DMS 273 treated with DMSO at 0.1 percent for 48 hours (cell line): ENCODE data around the gene COPZ1.
"Not testable (repeated sequence)": the region's sequence is repeated elsewhere in the genome, so short reads cannot be mapped to it uniquely, and the experiment has no call there.

Source experiments
- DNase-seq: peaks from one replicate; lab custom pipeline; 2025; lab: John Stamatoyannopoulos, UW

Gene COPZ1

GRCh38 chr12:54294152-54294952 is 30.6 kb upstream of the COPZ1 start:
- no peak for DNase-seq

DNA sequence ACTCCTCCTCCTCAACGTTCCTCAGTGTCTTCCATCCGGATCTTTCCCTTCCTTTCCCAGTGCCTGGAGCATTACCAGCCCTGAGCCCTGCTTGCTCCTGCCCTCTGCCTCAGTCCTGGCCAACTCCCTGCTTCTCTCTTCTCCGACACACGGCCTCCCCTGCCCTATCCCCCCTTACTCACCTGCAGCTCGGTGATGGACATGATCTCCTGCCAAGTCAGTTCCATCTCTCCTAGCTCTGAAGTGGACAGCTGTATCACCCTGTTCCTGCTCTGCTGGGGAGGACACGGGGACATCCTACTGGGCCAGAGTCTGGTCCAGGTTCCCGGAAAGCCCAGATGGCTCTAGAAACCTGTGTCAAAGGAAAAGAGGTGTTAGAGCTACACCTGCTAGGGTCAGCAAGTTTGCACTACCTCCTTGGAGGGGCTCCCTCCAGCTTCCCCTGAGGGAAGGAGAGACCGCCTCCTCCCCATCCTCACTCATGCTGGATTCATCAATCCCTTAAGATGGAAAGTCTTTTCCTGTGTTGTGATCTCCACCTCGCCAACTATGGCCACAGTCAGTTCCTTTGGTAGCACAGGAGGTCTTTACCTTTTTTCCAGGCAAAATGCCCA is 29.9 kb upstream of the COPZ1 start:
- DNase-seq: no peak

DNA sequence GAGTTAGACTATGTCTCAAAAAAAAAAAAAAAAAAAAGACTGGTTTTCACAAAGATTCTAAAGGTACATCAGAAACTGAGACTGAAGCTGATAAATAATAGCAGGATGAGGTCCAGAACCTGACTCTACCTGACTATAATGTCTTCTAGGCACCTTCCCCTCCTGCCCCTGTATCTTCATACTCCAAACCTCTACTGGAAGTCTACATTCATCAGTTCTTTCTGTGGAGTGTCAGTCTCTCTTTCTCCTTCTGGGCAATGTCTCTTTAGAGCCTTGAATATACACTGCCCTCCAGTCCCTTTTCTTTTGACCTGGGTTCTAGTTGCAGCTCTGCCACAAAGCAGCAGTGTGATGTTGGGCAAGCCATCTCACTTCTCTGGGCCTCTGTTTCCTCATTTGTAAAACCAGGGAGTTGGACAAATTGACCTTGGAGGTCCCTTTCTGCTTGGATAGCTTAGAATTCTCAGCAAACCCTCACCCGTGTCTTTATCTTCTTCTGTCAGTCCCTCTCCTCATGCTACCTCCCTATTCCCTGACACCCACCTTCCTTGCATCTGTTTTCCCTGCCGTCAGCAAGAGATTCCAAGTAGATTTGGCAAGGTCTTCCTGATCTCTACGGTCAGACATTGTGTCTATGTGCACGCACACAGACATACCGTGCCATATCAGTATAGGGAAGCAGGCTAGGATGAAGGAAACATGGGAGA is 28.4 kb upstream of the COPZ1 start:
- DNase-seq: no peak

GRCh38 chr12:54298904-54299303 is 26.0 kb upstream of the COPZ1 start:
- DNase-seq: no peak

DNA sequence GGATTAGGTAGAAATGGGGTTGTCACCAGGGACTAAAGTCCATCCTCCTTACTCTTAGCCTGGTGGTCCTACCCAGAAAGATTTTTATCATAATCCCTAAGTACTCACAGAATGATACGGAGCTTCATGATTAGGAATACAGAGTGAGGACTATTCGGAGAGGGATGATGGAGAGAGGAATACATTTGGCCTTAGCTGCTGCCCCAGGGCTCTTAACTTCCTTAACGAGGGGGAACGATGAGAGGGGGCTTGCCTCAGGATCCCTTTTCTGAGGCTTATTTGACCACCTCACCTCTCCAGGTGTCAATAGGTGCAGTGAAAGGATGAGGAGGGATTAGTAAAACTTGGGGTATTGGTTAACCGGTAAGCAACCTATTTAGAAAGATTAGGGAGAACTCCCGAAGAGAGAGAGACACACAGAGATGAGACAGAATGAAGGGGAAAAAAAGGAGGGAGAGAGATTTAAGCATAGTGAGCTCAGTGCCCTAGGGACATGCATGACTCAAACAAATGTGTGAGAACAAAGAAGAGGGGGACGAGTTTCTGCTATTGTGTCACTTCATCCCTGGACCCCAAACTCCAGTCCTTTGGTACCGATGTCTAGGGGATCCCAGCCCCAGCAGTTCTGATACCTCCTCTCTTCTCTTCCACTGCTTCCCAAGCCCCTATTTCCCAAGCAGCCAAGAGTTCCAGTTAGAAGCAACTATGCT is 25.3 kb upstream of the COPZ1 start:
- DNase-seq: no peak

GRCh38 chr12:54300225-54300731 is 24.7 kb upstream of the COPZ1 start:
- no peak for DNase-seq

GRCh38 chr12:54300732-54301427 is 24.1 kb upstream of the COPZ1 start, which contains the start of gene NFE2:
Gene NFE2 (minus strand): TSS chr12:54301015. CDS start chr12:54295248, 5,767 bp downstream.
- no peak for DNase-seq

DNA sequence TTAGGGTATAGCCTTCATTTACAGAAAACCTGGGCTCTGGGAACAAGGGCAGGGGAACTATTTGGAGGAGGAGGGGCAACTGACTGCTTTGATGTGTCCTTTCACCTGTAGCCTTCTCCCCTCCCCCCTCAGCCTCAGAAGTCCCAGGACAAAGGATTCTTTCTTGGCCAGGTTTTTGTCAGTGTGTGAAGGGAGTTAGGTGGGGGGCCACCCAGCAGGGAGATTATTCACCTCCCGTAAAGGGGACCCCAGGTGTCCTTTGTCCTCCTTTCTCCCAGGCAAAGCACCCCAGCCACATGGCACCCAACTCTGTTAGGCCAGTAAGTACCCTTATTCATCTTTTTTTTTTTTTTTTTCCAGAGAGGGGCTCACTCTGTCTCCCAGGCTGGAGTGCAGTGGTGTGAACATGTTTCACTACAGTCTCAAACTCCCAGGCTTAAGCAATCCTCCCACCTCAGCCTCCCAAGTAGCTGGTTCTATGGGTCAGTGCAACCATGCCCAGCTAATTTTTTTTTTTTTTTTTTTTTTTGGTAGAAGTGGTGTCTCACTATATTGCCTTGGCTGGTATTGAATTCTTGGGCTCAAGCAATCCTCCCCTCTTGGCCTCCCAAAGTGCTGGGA is 23.4 kb upstream of the COPZ1 start:
- no peak for DNase-seq

- no peak for DNase-seq
Observed at GRCh38 chr12:54303640-54304039, 21.3 kb upstream of the COPZ1 start.

DNA sequence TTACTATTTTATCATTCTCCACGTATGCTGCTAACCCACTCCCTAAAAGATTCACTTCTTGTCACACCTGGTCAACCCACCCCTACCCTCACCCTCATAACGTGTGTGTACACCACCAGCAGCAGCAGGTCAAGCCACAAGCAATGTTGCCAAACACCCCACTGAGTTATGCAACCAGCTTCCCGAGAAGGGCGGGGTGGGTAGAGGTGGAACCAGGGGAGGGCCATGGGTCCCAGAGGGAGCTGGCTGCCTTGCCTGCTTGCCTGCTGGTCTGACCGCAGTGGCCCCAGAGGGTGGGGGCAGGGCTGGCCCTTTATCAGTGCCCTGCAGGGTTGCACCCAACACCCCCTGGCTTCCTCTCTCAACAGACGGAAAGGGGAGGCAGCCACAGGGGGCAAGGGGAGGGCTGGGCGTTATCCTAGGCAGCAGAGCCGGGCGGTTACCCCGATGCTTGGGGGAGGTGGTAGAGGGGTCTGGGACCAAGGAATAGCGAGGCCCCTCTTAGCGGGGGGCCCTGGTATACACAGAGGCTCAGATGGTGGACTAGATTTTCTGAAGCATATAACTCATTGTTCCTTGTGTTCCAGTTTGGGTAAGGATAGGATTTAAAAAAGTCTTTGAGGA is 20.6 kb upstream of the COPZ1 start:
- DNase-seq: no peak

DNA sequence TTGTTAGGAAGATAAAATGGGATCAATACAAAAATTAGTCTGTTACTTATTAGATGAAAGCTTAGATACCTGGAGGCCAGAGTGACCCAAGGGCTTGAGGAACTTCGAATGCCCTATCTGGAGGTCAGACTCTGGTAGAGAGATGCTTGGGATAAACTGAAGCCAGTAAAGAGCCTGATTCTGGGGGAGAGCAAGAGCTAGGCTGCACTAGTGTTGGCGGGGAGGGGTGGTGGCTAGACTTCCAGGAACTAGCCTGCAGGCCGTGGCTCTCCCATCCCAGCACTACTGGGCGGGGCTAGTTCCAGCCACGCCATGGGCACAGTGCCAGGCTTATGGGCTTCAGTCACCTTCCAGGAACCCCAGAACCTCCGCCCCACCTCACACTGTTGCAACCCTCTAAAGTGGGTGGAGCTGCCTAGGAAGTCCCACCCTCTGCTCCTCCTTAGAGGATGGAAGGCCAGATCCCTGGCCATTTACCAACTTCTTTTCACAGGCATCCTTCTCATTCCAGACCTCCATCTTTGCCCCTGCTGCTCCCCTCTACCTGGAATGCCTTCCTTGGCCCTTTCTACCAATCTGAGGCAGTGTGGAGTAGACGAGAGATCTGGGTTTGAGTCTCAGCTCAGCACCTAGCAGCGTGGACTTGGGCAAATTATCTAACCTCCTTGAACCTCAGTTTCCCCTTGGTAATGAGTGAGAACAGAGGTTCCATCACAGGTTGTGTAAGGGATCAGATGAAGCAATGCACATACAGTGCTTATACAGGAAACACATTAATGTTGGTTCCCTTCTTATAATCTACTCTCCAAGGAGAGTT is 17.8 kb upstream of the COPZ1 start:
- DNase-seq: no peak

GRCh38 chr12:54311051-54311450 is 13.9 kb upstream of the COPZ1 start:
- DNase-seq: no peak

GRCh38 chr12:54312309-54312708 is 12.6 kb upstream of the COPZ1 start:
- not testable (repeated sequence) for DNase-seq

GRCh38 chr12:54321363-54321762 is 3.6 kb upstream of the COPZ1 start:
- no peak for DNase-seq

DNA sequence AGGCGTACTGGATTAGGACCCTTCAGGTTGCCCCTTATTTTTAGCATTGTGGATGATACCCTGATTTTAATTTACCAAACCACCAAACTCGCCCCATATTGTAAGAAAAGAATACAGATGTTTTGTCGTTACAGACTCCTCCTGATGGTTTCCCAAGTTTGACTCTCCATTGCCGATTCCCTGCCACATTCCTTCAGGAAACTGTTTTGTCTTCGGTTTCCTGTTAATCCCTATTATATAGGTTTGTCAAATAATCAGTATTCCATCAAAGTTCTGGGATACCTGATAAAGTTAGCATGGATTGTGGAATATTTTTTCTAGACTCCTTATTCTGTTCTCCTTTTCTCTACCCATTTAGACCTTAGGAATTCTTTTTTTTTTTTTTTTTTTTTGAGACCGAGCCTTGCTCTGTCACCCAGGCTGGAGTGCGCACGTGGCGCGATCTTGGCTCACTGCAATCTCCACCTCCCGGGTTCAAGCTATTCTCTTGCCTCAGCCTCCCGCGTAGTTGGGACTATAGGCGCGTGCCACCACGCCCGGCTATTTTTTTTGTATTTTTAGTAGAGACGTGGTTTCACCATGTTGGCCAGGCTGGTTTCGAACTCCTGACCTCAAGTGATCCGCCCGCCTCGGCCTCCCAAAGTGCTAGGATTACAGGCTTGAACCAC is 645 bp downstream of the COPZ1 start:
- DNase-seq: not testable (repeated sequence)

DNA sequence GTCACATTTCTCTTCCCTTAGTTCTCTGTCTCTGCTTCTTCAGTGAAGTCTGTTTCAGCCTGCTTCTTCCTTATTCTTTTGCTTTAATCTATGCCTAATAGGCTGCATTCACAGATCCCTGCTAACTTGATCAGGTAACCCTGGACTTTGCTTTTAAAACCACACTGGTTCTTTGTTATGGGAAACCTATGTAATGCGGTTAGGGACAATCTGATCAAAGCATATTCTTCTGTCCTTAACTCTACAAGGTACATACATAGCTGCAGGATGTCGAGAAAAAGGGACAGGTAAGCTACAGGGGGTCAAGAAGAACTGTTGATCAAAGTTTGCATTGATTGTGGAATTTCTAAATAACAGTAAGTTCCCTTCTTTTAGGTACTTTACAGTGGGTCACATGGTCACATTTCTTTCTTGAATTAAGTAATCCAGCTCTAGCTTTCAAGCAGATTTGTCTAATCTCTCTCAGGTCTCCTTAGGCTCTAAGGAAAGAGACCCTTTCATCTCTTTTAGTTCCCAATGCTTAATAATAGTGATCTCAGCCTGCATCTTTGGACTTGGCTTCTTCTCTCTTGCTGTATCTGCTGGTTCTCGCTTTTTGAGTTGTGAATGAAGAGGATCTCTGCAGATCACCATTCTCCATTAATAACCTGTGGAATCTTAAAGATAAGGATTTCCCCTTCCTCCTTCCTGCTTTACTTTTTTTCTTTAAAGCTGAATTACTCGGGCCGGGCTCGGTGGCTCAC is 3.8 kb downstream of the COPZ1 start:
- DNase-seq: no peak

GRCh38 chr12:54329759-54330158 is 4.8 kb downstream of the COPZ1 start:
- DNase-seq: no peak

- no peak for DNase-seq
Observed at GRCh38 chr12:54330442-54330841, 5.5 kb downstream of the COPZ1 start.
